Skeletal muscle cell (primary cell): ENCODE measurements around the gene PTPRF.
A peak's percentile ranks its signal among the peaks of the same experiment; 100 is the strongest.
"Not testable (repeated sequence)": the region's sequence is repeated elsewhere in the genome, so short reads cannot be mapped to it uniquely, and the experiment has no call there.

Source experiments
- DNase-seq: peaks from one replicate; pipeline ENCODE4 v3.0.0-alpha.2; 2010; ENCODE audit warnings: low read depth
- H3K4me3 ChIP-seq: 2 replicates; pipeline ENCODE4 v1.5.1; 2011; ENCODE audit warnings: low read depth, mild to moderate bottlenecking, control low read depth, low read length, moderate library complexity

The PTPRF gene

GRCh38 chr1:43530483-43531106, at the start of gene PTPRF:
PTPRF (plus strand) TSS chr1:43530883; CDS start chr1:43545076, 14,193 bp downstream.
- DNase-seq, result no peak

GRCh38 chr1:43481491-43481890, 49.2 kb upstream of the PTPRF start:
- H3K4me3 ChIP-seq, result no peak overlapping the region
- no peak for DNase-seq

More at GRCh38 chr1:43530483-43531106, at the start of gene PTPRF:
- peak within 1 kb of the TSS; percentile 63 for H3K4me3 ChIP-seq

GRCh38 chr1:43482215-43482614, 48.5 kb upstream of the PTPRF start:
- H3K4me3 ChIP-seq, result no peak overlapping the region
- no peak for DNase-seq

GRCh38 chr1:43484367-43484766, 46.3 kb upstream of the PTPRF start:
- H3K4me3 ChIP-seq, result no peak overlapping the region
- DNase-seq, result no peak

GRCh38 chr1:43488165-43488564, 42.5 kb upstream of the PTPRF start:
- no peak for DNase-seq
- H3K4me3 ChIP-seq, result no peak overlapping the region

GRCh38 chr1:43491061-43491460, 39.6 kb upstream of the PTPRF start:
- no peak overlapping the region for H3K4me3 ChIP-seq
- DNase-seq, result no peak

GRCh38 chr1:43492826-43493225, 37.9 kb upstream of the PTPRF start:
- no peak for DNase-seq
- no peak overlapping the region for H3K4me3 ChIP-seq

- no peak for DNase-seq
- no peak overlapping the region for H3K4me3 ChIP-seq
These were observed 36.8 kb upstream of the PTPRF start for GRCh38 chr1:43493661-43494450.

- no peak overlapping the region for H3K4me3 ChIP-seq
- no peak for DNase-seq
These were observed 35.5 kb upstream of the PTPRF start for GRCh38 chr1:43495204-43495603.

GRCh38 chr1:43499898-43500297, 30.8 kb upstream of the PTPRF start:
- H3K4me3 ChIP-seq, result no peak overlapping the region
- DNase-seq, result no peak

GRCh38 chr1:43501806-43502205, 28.9 kb upstream of the PTPRF start:
- DNase-seq, H3K4me3 ChIP-seq: not testable (repeated sequence)

GRCh38 chr1:43503534-43503933, 27.1 kb upstream of the PTPRF start:
- no peak for DNase-seq
- no peak overlapping the region for H3K4me3 ChIP-seq

- no peak for DNase-seq
- no peak overlapping the region for H3K4me3 ChIP-seq
These were observed 25.5 kb upstream of the PTPRF start for GRCh38 chr1:43505077-43505780.

- no peak overlapping the region for H3K4me3 ChIP-seq
- DNase-seq, result no peak
These were observed 24.4 kb upstream of the PTPRF start for GRCh38 chr1:43506233-43506632.

GRCh38 chr1:43507296-43508295, 23.1 kb upstream of the PTPRF start:
- no peak overlapping the region for H3K4me3 ChIP-seq
- no peak for DNase-seq

GRCh38 chr1:43509007-43509739, 21.5 kb upstream of the PTPRF start:
- DNase-seq, result no peak
- H3K4me3 ChIP-seq, result no peak overlapping the region

GRCh38 chr1:43509740-43510375, 20.8 kb upstream of the PTPRF start:
- no peak overlapping the region for H3K4me3 ChIP-seq
- DNase-seq, result no peak

- H3K4me3 ChIP-seq, result no peak overlapping the region
- DNase-seq, result no peak
These were observed 20.1 kb upstream of the PTPRF start for GRCh38 chr1:43510621-43511020.
